HG03521 (cell line): ENCODE results near the gene RINT1.

ENCODE experiments used
- ATAC-seq: cut with Tn5 transposase; IDR thresholded peaks from one replicate; pipeline ENCODE4 v1.9.1; 2021; ENCODE audit warnings: mild to moderate bottlenecking, moderate library complexity; ENCODE audit not compliant: unreplicated experiment

The RINT1 gene

DNA sequence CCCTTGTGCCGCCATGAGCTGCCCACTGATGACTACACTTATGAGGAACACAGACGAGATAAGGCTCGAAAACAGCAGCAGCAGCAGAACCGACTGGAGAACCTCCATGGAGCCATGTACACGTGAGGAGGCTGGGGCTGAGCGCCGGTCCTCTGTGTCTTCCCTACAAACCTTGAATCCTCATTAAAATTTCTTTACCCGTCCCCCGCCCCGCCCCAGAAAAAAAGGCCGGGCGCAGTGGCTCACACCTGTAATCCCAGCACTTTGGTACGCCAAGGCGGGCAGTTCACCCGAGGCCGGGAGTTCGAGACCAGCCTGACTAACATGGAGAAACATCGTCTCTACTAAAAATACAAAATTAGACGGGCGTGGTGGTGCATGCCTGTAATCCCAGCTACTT is 1.5 kb upstream of the RINT1 start:
- ATAC-seq: no peak

DNA sequence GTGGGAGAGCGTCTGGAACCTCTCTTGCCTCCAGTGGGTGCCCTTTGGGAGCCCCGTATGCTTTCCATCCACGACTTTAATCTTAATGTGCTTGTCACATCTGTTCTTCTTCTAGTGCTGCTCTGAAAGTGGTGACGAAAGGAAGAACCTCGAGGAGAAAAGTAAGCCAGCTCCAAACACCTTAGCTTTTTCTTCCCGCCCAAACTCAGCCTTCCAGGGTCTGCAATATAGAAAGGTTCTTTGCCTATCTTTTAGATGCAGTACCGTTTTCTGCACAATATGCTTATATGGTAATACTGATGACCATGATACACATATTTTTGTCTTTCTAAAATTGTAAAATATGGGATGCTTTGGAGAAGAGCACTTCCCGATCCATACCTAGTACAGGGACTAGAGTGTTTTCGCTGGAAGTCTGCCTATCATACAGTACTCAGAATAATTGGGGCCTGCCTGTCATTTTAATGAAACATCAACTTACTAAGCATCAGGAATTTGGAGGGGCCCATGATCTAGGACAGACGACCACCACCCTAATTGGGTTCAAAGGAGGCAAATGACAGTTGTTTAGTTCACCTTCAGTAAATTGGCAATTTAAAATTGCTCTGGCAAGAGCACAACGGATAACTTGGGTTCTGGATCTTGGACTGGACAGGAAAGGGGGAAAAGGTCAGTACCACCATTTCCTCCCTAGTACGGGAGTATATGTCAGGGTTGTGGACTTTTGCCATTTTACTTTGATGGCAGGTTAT is 884 bp downstream of the RINT1 start:
- ATAC-seq: no peak

DNA sequence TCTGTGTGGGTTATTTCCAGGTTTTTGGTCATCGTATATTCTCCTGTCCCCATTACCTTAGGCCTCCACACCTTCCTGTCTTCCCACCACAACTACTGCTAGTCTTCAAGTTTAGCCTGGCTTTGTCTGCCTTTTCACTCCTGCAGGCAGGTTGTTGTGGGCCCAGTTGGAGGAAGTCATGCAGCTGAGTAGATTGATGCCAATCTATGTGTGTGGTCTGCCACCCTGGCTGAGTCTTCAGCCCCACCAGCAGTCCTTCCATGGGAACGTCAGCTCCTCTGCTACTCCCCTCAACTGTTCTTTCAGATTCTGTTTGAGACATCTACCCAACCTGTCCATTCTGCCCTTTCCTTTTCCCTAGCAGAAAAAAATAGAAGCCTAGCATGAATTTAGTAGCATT is 6.3 kb downstream of the RINT1 start:
- ATAC-seq: no peak

DNA sequence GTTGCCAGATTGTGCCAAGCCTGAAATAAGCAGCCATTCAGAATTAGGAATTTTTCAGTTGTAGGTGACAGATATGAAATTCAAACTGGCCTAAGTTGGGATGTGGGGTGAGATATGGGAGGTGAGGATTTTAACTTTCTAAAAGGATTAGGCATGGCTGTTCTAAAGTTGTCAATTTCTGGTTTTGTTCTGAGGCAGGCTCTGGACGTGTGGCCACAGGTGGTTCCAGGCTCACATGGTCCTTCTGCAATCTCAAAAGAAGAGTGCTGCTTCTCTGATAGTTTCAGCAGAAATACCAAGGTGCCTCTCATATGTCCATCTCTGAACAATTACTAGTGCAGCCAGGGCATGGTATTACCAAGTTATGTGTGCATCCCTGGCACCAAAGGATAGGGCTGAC is 27.9 kb downstream of the RINT1 start:
- no peak for ATAC-seq

DNA sequence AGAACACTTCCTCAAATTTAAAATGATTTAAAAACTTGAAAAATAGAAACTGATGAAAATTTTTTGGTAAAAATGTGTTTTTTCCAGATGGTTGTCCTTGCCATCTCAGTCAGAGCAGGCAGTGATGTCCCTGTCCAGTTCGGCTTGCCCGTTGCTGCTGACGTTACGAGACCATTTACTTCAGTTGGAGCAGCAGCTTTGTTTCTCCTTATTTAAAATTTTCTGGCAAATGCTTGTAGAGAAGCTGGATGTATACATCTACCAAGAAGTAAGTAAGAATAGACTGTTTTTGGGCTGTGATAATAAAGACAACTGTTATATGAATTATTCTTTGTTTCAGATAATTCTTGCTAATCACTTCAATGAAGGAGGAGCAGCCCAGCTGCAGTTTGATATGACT is 33.2 kb downstream of the RINT1 start:
- ATAC-seq: no peak

DNA sequence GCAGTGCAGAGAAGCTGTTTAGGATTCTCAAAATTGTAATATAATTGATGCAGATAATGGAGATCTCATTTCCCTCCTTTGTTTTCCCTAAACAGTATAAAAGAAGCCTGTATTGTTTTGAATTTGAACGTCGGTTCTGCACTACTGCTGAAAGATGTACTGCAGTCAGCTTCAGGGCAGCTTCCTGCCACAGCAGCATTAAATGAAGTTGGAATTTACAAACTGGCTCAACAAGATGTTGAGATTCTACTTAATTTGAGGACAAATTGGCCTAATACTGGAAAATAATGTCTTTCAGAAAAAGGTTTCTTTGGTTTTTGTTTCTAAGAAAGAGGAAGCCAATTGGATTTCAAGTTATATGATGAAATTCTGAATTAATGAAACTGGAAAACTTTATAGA is 35.0 kb downstream of the RINT1 start:
- no peak for ATAC-seq

DNA sequence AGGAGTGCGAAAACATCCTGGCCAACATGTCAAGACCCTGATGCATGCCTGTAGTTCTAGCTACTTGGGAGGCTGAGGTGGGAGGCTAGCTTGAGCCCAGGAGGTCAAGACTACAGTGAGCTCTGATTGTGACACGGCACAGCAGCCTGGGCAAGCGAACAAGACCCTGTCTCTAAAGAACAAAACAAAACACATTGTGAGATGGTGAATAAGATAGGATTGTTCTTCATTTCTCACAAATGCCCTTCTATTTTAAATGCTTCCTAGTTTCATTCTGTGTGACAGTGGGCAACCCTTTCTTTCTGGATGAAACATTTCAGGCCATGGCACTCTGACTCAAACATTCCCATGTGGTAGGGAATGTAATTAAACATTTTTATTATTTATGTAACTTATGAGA is 35.8 kb downstream of the RINT1 start:
- no peak for ATAC-seq

DNA sequence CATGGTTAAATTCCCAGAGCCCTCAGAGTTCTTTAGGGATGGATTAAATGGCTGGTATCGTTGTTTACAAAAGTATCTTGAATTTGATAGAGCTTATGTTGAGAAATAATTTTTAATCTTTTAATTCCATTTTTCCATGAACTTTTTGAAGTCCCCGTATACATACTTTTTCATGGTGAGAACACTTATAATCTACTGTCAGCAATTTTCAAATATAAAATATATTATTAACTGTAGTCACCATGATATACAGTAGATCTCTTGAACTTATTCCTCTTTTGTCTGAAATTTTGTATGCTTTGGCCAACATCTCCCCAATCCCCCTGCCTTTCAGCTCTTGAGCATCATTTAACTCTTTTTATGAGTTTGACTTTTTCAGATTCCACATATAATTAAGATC is 39.9 kb downstream of the RINT1 start:
- ATAC-seq: no peak

DNA sequence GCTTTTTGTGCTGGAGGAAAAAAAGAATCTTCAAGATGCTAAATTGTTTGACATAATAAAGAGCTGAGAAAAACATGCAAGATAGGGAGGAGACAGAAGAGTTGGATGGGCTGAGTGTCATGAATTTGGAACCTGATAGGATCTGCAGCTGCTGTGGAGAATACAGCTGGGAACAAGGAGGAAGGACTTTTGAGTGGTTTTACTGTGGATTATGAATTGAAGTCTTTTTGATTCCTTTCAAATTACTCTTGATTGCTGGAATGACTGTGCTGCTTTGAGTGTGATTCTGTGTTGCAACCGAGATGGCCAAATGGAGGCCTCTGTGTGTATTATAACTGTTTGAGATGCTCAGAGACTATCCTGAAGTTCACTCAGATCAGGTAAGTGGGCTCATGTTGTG is 45.2 kb downstream of the RINT1 start:
- ATAC-seq: no peak

DNA sequence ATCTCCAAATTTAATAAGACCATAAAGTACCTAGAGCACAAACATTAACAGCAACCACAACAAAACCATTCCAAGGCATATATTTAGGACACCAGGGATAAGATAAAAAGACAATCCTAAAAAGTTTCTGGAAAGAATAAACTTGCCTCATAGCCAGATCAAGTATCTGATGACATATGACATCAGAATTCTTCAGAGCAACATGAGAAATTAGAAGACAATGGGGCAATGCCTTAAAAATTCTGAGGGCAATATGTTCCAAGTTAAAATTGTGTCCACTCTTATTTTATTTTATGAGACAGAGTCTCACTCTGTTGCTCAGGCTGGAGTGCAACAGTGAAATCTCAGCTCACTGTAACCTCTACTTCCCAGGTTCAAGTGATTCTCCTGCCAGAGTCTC is 46.5 kb downstream of the RINT1 start:
- no peak for ATAC-seq

DNA sequence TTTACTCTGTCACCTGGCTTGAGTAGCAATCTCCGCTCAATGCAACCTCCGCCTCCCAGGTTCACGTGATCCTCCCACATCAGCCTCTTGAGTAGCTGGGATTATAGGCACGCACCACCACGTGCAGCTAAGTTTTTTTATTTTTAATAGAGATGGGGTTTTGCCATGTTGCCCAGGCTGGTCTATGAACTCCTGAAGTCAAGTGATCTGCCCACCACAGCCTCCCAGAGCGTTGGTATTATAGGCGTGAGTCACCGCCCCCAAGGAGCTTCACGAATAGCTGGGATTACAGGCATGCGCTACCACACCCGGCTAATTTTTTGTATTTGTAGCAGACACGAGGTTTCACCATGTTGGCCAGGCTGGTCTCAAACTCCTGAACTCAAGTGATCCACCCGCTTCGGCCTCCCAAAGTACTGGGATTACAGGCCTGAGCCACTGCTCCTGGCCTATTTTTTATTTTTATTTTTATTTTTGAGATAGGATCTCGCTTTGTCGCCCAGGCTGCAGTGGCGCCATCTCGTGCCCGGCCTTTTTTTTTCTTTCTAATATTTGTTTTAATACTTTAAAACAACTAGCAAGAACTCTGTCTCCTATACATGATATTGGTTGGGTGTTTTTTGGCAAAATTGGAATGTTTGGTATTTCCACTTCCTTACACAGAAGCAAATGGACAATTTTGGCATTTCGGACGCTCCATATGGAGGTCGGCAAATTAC is 48.2 kb downstream of the RINT1 start:
- no peak for ATAC-seq

DNA sequence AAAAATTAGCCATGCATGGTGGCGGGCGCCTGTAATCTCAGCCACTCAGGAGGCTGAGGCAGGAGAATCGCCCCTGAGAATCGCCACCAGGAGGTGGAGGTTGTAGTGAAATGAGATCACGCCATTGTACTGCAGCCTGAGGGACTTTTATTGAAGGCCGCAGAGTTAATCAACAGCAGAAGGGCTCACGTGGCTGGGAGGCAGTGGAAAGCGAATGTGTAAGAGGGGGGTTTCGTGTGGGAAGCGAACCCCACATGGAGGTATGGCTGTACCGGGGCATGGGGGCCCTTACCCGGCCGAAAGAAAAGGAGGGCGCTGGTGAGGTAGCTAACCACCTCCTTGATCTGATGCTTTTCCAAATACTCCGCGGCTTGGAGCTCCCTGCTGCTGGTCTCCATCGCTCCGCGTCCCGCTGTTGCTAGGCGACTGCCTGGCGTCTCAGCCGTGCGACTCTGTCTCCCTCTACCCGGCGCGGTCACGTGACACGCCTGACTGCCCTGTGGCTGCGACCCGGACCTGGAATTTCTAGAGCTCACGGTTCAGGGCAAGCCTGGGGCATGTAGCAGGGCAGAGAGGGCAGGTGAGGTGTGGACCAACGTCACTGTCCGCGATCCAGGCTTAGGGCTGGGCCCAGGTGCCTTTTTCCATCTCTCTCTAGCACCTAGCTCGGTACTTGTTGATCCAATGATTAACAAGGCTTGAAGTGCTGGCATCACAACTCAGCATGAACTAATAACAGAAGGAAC is 49.2 kb downstream of the RINT1 start, which contains the start of gene EFCAB10:
Gene EFCAB10 (minus strand): TSS at position 428 of the 746 bp plus-strand sequence. CDS start 30 bp downstream, at position 398.
- peak; percentile 58 for ATAC-seq

DNA sequence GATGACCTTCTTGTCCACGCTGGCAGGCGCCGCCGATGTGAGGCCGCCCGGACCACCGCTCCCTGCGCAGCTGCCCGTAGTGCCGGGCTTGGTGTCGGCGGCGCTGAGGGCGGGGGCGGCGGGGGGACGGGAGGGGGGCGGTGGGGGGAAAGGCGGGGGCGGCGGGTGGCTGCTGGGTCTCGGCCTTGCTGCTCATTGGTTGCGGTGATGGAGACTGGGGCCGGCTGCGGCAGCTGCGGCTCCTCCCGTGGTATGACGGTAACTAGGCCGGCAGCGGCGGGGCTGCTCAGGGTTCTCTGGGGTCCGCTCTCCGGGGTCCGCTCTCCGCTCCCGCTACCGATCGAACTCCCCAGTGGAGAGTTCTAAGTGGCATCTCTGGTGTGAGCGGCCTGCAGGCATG is 51.1 kb downstream of the RINT1 start:
- no peak for ATAC-seq

DNA sequence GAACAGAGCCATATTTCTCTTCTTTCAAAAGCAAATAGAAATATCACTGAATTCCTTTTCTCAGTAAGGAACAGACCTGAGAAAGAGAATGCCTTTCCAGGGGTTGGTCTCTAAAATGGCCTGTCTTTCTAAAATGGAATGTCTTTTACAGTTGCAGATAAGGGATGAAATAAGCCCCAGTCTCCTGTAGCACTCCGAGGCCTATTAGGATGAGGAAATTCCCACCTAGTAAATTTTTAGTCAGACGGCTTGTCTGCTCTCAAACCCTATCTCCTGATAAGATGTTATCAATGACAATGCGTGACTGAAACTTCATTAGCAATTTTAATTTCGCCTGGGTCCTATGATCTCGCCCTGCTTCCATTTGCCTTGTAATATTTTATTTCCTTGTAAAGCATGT is 52.2 kb downstream of the RINT1 start:
- no peak for ATAC-seq

DNA sequence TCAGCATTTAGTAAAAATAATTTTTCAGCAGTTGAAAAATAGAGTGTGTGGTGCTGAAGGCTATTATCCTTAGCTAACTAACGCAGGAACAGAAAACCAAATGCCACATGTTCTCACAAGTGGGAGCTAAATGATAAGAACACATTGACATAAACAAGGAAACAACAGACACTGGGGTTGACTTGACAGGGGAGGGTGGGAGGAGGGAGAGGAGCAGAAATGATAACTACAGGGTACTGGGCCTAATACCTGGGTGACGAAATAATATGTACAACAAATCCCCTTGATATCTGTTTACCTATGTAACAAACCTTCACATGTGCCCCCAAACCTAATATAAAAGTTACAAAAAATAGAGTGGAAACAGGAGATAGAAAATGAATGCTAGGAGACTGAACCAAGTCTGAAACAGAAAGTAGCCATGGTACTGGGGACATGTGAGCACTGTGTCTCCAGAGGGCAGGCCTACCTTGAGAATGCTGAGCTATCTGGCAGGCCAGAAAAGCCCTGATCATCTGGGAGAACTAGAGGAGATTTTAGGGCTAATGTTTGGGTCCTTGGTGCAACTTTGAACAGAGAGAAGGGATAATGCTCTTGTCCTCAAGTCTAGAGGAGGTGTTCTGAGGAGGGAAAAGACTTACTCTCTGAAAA is 54.0 kb downstream of the RINT1 start:
- no peak for ATAC-seq

DNA sequence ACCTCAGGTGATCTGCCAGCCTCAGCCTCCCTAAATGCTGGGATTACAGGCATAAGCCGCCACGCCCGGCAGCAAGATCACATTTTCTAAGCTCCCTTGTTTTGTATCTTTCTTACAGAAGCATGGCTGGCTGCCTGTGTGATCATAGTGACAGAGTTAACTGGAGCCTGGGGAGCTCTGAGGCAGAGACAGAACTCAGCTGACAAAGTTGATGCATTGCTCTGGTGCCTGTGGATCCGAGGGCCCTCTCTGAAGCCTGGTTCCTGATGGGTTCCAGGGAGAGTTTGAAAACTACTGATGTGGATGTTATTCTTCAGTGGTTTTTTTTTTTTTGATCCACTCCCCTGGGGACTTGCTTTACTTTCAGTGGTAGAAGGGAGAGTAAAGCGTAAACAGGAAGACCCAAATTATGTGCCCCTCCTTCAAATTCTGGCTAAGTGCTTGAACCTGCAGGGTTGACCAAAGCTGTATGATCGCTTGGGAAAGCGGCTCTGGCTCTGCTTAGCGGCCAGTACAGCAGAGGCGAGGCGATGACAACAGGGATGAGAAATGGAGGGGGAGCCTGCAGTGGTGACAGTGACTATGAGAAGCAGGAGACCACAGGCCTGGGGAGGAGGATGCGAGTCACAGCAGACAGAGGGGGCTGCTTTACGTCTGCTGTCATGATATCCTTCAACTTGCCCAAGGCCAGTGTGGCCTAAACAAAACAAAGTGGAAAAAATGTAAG is 56.1 kb downstream of the RINT1 start:
- ATAC-seq: no peak

DNA sequence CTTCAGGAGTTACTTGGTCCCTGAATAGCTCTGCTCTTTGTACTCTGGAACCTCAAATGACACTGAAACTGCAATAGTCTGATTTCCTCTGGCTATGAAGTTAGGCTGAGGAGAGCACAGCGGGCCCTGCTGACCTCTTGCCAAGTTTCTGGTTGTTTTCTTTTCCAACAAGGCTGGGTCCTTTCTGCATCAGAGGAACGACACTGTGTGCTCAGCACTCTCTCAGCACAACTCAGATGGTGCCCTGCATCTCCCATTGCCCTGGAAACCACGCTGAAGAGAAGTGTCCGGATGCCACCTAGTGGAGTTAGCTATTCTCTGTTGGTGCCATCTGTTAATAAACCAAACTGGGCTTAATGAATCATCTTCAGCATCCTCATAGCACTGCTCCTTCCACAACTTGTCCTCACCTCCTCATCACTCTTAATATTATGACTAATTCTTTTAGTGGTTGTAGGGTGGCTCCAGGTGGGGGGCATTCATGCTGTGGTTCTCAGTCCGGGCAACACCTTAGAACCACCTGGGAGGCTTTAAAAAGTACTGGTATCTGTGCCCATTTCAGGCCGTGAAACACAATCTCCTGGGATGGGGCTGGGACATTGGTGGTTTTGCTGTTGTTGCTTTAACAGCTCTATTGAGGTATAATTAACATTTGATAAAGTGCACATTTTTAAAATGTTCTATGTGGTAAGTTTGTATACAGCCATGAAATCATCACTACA is 57.5 kb downstream of the RINT1 start:
- ATAC-seq: peak; percentile 60

DNA sequence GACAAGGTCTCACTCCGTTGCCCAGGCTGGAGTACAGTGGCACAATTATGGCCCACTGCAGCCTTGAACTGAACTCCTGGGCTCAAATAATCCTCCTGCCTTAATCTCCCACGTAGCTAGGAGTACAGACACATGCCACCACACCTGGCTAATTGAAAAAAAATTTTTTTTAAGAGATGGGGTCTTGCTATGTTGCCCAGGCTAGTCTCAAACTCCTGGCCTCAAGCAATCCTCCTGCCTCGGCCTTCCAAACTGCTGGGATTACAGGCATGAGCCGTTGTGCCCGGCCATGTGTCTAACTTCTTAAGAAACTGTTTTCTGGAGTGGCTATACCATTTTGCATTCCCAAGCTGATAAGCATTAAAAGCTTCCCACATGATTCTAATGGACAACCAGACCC is 58.8 kb downstream of the RINT1 start:
- no peak for ATAC-seq

DNA sequence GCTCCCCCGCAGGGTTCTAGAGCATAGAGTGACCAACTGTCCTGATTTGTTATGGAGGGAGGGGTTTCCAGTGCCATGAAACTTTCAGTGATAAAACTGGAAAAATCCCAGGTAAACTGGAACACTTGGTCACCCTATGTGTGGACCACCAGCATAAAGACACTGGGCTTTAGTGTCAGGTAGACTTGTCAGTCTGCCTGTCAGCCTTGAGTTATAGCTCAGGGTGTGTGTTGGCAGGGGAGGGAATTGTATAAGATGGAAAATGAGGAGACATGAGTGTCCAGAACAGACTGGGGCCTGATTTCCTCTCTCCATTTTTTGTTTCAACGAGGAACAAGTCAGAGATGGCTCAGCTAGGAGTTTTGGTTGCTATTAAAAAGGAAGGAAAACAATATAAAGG is 59.5 kb downstream of the RINT1 start:
- ATAC-seq: no peak

DNA sequence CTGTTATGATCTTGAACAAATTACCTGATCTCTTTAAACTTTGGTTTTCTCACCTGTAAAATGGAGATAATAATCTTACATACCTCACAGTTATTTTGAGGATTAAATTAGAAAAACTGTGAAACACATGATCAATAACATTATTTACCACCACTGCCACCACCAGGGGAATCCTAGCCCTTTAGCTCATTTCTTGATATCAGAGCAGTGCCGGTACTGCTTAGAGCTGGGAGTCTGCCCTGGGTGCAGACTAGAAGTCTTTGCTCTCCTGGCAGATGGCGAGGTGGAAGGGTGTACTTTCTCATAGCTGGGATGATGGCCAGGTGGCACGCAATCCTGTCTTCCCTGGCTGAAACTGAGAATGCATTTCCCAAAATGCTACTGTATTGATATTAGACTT is 62.0 kb downstream of the RINT1 start:
- ATAC-seq: no peak
